HG03064 (cell line): Measurements from ENCODE around the gene B3GAT2.

ENCODE experiments used
- ATAC-seq: cut with Tn5 transposase; IDR thresholded peaks from one replicate; pipeline ENCODE4 v1.9.1; 2021; ENCODE audit warnings: low read depth; ENCODE audit not compliant: unreplicated experiment

B3GAT2 gene

DNA sequence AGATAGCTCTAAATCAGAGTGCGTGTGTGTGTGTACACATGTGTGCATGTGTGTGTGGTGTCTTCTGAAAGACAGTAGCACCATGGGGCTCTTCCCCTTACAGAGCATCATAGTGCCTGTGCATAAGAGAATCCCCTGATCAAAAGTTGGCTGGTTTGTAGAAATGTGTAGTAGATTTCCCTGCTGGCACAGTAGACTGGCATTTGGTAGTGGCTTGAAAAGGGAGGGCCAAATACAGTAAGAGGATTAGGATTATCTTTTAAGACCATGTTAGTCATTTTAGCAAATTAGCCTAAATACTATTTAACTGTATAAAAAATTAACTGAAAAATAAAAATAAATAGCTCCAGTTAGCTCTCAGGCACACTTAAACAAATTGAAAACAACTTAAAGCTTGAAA, 112.6 kb downstream of the B3GAT2 start:
- ATAC-seq, result no peak

DNA sequence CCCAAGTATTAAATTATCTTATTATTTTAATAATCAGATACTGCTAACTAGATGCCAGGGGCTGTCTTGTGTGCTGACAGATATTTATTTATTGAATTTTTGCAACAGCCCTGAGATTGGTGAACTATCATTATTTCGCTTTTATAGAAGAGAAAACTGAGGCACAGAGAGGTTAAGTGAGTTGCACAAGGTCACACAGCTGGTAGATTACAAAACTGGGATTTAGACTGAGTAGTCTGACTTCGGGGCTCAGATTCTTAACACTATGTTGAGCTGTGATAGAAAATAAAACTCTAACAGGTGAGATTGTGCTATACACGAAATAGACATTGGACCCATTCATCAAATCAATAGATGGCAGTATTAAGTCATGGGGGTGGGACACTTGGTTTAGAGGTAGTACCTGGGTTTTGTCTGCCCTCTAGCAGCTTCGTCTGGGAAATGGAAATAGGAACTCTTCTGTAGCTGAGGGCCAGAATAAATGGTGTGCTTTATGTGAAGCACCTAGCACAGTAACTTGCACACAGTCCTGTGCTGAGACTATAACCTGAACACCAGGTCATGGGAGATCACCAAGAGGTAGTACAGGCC, 113.4 kb downstream of the B3GAT2 start:
- ATAC-seq, result no peak

DNA sequence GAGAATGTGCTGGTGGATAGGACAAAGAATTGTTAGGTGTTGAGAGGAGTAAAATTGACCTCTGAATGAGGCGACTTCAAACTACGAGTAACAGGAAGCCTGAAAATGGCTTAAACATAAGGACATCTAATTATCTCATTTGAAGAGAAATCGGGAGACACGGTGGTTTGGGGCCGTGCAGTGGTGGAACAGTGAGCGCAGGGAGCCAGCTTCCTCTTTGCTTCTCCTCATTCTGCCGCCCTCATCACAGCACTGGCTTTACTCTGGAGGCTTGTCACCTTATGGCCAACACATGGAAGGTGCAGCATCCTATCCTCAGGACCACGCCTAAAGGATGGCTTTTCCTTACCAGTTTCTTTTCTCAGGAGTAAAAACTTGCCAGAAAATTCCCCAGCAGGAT, 114.3 kb downstream of the B3GAT2 start:
- no peak for ATAC-seq

GRCh38 chr6:70841112-70841511, 115.7 kb downstream of the B3GAT2 start:
- no peak for ATAC-seq

DNA sequence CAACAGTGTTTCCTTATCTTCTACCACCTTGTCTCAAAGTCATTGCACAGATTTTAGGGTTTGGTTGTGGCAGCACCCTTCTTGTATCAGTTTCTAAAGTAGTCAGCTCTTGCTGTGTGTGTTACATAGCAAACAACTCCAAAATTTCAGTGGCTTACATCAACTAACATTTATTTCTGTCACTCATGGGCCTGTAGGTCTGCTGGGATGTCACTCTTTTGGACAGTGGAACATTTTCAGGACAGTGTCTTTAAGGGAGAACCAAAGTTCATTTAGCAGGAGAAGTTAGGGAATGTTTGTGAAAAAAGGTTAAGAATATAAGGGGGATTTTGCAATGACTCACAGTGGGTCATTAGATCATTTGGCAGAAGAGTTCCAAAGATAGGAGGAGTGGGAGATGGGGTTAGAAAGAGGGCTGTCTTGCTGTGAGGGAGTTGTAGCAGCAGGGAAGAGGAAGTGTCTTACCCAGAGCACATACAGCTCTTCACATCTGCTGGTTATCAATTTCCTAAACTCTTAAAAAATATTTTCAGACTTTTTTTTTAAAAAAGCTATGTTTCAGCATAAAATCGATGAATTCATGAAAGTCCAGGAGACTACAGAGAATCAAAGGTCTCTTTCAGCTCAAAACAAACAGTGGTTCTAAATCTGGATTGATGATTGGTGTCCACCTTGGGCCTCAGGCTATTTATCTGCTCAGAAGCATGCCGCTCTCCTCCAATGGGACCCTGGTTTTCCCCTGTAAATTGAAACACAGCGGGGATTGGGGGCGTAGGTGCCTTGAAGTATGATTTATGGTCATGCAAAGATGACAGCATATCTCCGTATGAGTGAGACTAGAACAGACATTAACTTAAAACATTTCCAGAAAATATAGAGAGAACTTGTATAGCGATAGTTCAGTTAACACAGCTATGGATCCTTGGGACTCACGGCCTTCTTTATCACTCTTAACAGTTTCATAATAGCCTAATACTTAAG, 117.3 kb downstream of the B3GAT2 start:
- ATAC-seq, result no peak

DNA sequence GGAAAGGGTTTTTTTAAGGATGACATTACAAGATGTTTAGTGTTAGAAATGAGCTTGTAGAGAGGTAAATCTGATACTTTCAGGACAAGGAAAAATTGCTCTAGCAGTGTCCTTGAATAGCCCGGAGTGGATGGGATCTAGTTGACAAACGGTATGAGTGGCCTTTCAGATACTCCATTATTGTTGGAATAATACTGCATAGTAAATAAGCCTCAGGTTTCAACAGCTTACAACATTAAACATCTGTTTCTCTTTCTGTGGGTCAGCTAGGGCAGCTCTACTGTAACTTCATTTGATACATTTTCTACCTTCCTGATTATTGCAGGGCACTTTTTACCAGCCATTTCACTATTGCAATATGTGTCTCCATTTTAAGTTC, 118.0 kb downstream of the B3GAT2 start:
- ATAC-seq, result no peak

DNA sequence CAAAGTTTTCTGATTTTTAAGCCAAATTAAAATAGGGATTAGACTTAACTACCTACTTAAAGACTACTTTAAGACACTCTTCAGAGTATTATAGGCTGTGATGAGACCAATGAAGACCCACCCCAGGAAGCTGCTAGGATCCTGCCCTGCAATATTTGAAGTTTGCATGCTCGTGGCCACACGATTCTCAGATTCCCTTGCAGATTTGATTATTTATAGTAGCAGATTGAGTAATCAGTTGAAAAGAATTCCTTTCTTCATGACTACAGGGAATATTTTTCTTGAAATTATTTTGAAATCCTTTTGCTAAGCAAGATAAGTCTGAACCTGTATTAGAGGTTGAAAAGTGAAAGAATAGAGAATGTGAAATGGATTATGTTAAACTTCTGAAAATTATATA, 122.3 kb downstream of the B3GAT2 start:
- ATAC-seq, result no peak

GRCh38 chr6:70831427-70831826, 125.4 kb downstream of the B3GAT2 start:
- ATAC-seq, result no peak

GRCh38 chr6:70823651-70824050, 133.2 kb downstream of the B3GAT2 start:
- ATAC-seq, result no peak

DNA sequence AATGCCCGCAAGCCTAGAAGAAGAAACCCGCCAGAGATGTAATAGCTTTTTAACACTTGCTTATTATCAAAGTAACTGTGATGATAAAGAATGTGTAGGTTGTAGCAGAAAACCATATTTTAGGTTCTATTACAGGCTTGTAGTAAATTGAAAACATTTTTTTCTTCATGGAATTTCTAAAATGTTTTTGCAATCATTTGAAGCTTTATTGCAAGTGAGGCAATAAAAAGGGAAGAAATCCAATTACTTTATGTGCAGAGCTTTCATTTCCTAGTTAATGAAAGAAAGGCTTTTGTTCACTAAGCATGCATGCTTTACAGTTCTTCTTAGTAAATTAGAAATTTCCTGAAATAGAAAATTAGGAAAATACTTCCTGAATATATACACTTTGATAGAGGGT, 135.1 kb downstream of the B3GAT2 start:
- no peak for ATAC-seq

GRCh38 chr6:70820778-70821177, 136.1 kb downstream of the B3GAT2 start:
- no peak for ATAC-seq

- no peak for ATAC-seq
Measured at GRCh38 chr6:70819646-70820045, 137.2 kb downstream of the B3GAT2 start.

GRCh38 chr6:70813885-70814284, 143.0 kb downstream of the B3GAT2 start:
- no peak for ATAC-seq

DNA sequence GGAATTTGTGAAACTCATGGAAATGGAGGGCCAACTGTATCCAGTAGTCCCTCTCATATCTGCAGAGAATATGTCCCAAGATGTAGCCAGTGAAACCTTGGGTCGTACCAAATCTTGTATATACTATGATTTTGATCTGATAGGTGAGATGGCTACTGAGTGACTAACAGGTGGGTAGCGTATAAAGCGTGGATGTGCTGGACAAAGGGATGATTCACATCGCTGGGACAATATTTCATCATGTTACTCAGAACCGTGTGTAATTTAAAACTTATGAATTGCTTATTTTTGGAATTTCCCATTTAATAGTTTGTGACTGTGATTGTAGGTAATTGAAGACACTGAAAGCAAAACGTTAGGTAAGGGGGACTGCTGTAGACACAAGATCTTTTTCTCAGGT, 145.1 kb downstream of the B3GAT2 start:
- ATAC-seq, result no peak
